GM12878 (cell line): ENCODE measurements around the gene HES7. TPM values are rescaled to one million over a fixed set of nuclear protein-coding genes. Genes with fewer than 3 reads are reported as not detected.

Experiments used
- BRCA1 ChIP-seq: IDR thresholded peaks from 2 replicates; pipeline ENCODE4 v1.6.1; 2011; ENCODE audit warnings: low read depth, low read length, improper control_type of control experiment
- CBX5 ChIP-seq: sonication (generic); IDR thresholded peaks from 2 replicates; pipeline ENCODE4 v1.6.1; 2016; ENCODE audit warnings: low read depth, moderate library complexity, mild to moderate bottlenecking, inconsistent platforms
- CHD2 ChIP-seq: IDR thresholded peaks from 2 replicates; pipeline ENCODE4 v1.6.1; 2011; ENCODE audit warnings: low read depth, low read length, improper control_type of control experiment, borderline replicate concordance
- CTCF ChIP-seq, 3 experiments: IDR thresholded peaks in 2 of 3; conservative IDR thresholded peaks in 1 of 3; 2 replicates each; pipeline ENCODE4 v1.5.1; 2011; ENCODE audit warnings: low read depth in 3 of 3, low read length in 3 of 3, mild to moderate bottlenecking in 3 of 3, control low read depth in 2 of 3, moderate library complexity in 2 of 3, inconsistent platforms in 1 of 3, mixed read lengths in 1 of 3; ENCODE audit not compliant: control insufficient read depth in 2 of 3, insufficient read depth in 1 of 3; ENCODE audit errors: extremely low read depth in 1 of 3
- E2F4 ChIP-seq: IDR thresholded peaks from 2 replicates; pipeline ENCODE4 v1.6.1; 2012; ENCODE audit warnings: low read depth, low read length, improper control_type of control experiment
- E4F1 ChIP-seq: fragments of 450-650 bp; IDR thresholded peaks from 2 replicates; pipeline ENCODE4 v1.6.1; 2018; ENCODE audit warnings: borderline replicate concordance, mild to moderate bottlenecking; ENCODE audit not compliant: partially characterized antibody
- ELK1 ChIP-seq: IDR thresholded peaks from 2 replicates; pipeline ENCODE4 v1.6.1; 2012; ENCODE audit warnings: low read depth, low read length, improper control_type of control experiment
- EP300 ChIP-seq, 2 experiments: fragments of 150-350 bp in 1 of 2; IDR thresholded peaks; 2 replicates each; pipeline ENCODE4 v1.6.1; 2011 to 2012; ENCODE audit warnings: low read depth in 2 of 2, low read length in 2 of 2, borderline replicate concordance in 1 of 2, improper control_type of control experiment in 1 of 2, inconsistent platforms in 1 of 2; ENCODE audit not compliant: control insufficient read depth in 1 of 2
- HDGF ChIP-seq: fragments of 450-650 bp; IDR thresholded peaks from 2 replicates; pipeline ENCODE4 v1.6.1; 2016; ENCODE audit warnings: antibody characterized with exemption
- KDM1A ChIP-seq: fragments of 200-600 bp; sonication (generic); IDR thresholded peaks from 2 replicates; pipeline ENCODE4 v1.6.1; 2016; ENCODE audit warnings: borderline replicate concordance
- PBX3 ChIP-seq: IDR thresholded peaks from 2 replicates; pipeline ENCODE4 v1.6.1; 2011; ENCODE audit warnings: mild to moderate bottlenecking, low read depth, low read length, moderate library complexity; ENCODE audit not compliant: insufficient replicate concordance
- PML ChIP-seq: IDR thresholded peaks from 2 replicates; pipeline ENCODE4 v1.6.1; 2012; ENCODE audit warnings: low read length, inconsistent platforms
- POLR2AphosphoS2 ChIP-seq: IDR thresholded peaks from 2 replicates; pipeline ENCODE4 v1.6.1; 2011; ENCODE audit warnings: low read depth, mild to moderate bottlenecking, low read length, improper control_type of control experiment, moderate library complexity
- RAD21 ChIP-seq: IDR thresholded peaks from 2 replicates; pipeline ENCODE4 v1.6.1; 2011; ENCODE audit warnings: mild to moderate bottlenecking, low read depth, low read length, moderate library complexity; ENCODE audit not compliant: insufficient read depth
- SIN3A ChIP-seq: IDR thresholded peaks from 2 replicates; pipeline ENCODE4 v1.6.1; 2012; ENCODE audit warnings: low read depth, low read length, improper control_type of control experiment
- SUPT20H ChIP-seq: IDR thresholded peaks from 2 replicates; pipeline ENCODE4 v1.6.1; 2011; ENCODE audit warnings: low read depth, mild to moderate bottlenecking, low read length, moderate library complexity, borderline replicate concordance; ENCODE audit not compliant: control insufficient read depth
- polyA plus RNA-seq, 11 experiments: library from polyadenylated mRNA; depleted of rRNA in 4 of 11; unstranded in 6 of 11; stranded (reverse) in 5 of 11; fragments of >200 nt; fragmentation: Nextera tagmentation in 4 of 11; fragmentation: Illumina TruSeq in 1 of 11; extraction: Ambion mirVana in 4 of 11; extraction: Trizol in 1 of 11; gene quantifications; 1 replicate in 1 of 11; 2 replicates in 10 of 11; pipeline versions ENCODE4 v1.2.1 to v1.2.3, GENCODE V29; 2011 to 2016; ENCODE audit warnings: inconsistent platforms in 2 of 11, missing spikeins in 2 of 11, low read depth in 1 of 11
- total RNA-seq, 4 experiments: library from RNA; depleted of rRNA in 3 of 4; stranded (reverse); fragments of >200 nt in 3 of 4; fragmentation: Illumina TruSeq in 1 of 4; extraction: Trizol in 1 of 4; gene quantifications; 2 replicates each; pipeline versions ENCODE4 v1.2.1 to v1.2.3, GENCODE V29; 2013 to 2021

The HES7 gene
- total and polyA plus RNA-seq, 10 of the 15 experiments (the other 5 are each of a cell fraction or from before 2014, with no cell fraction given): 0.07 to 1.3 (median 0.63) TPM; not detected in 4

- TF ChIP-seq EP300 (IDR thresholded peaks at IDR 0.05; ENCODE audit: borderline replicate concordance in 1 of 2, control insufficient read depth in 1 of 2, low read depth in 2 of 2, low read length in 2 of 2): 0 out of 4 replicates have a peak, but pooled peaks of 1 of the 2 experiments have one; percentile 4
- TF ChIP-seq RAD21: peak; percentile 57
- TF ChIP-seq CHD2: 0 out of 2 replicates have a peak, but pooled peaks have one; percentile 37
- peak; percentile 68 to 78 (median 76) for TF ChIP-seq CTCF (IDR thresholded peaks at IDR 0.05 in 2 of 3, conservative IDR thresholded peaks at IDR 0.05 in 1 of 3; ENCODE audit: control insufficient read depth in 2 of 3, extremely low read depth in 1 of 3, insufficient read depth in 1 of 3, low read depth in 3 of 3, low read length in 3 of 3)
- TF ChIP-seq E2F4: peak; percentile 72; the same call in 1 of the 2 replicates
- TF ChIP-seq PML: peak; percentile 70
- no peak for TF ChIP-seq KDM1A
- TF ChIP-seq HDGF: no peak
- no peak; the same call in 1 of the 2 replicates for TF ChIP-seq BRCA1
- no peak for TF ChIP-seq PBX3
- no peak for TF ChIP-seq ELK1
- no peak for TF ChIP-seq E4F1
- TF ChIP-seq SUPT20H: no peak
- TF ChIP-seq SIN3A: peak; percentile 70; the same call in 1 of the 2 replicates
- TF ChIP-seq POLR2AphosphoS2: peak; percentile 21; the same call in 1 of the 2 replicates
- peak; percentile 64 for TF ChIP-seq CBX5
Measured at GRCh38 chr17:8138672-8139371, 14.9 kb upstream of the HES7 start (continued).
